Hepatocyte (in vitro differentiated cells): ENCODE results near the gene PCDHGB3. TPM values are rescaled to one million over a fixed set of nuclear protein-coding genes. Genes with fewer than 3 reads are reported as not detected.
"Not testable (repeated sequence)": the region's sequence is repeated elsewhere in the genome, so short reads cannot be mapped to it uniquely, and the experiment has no call there.

Experiments
- DNase-seq: peaks from one replicate; pipeline ENCODE4 v3.0.0-alpha.2; 2016; ENCODE audit warnings: low spot score
- H2AFZ ChIP-seq: fragments of 200-600 bp; sonication (generic); 2 replicates; pipeline ENCODE4 v1.6.0; 2016; ENCODE audit warnings: antibody characterized with exemption, mild to moderate bottlenecking
- H3K27ac ChIP-seq: fragments of 200-600 bp; sonication (generic); 2 replicates; pipeline ENCODE4 v1.5.1; 2016; ENCODE audit warnings: mild to moderate bottlenecking
- H3K27me3 ChIP-seq: fragments of 200-600 bp; sonication (generic); 2 replicates; pipeline ENCODE4 v1.6.1; 2016
- H3K36me3 ChIP-seq: fragments of 200-600 bp; sonication (generic); replicated peaks from 2 replicates; pipeline ENCODE4 v1.5.1; 2016; ENCODE audit warnings: low read depth; ENCODE audit not compliant: insufficient read depth
- H3K4me1 ChIP-seq: fragments of 200-600 bp; sonication (generic); 2 replicates; pipeline ENCODE4 v1.5.1; 2016; ENCODE audit warnings: mild to moderate bottlenecking, moderate library complexity; ENCODE audit not compliant: insufficient read depth
- H3K4me2 ChIP-seq: fragments of 200-600 bp; sonication (generic); 2 replicates; pipeline ENCODE4 v1.6.0; 2016
- H3K4me3 ChIP-seq: fragments of 200-600 bp; sonication (generic); 2 replicates; pipeline ENCODE4 v1.5.1; 2016; ENCODE audit warnings: mild to moderate bottlenecking
- H3K79me2 ChIP-seq: fragments of 200-600 bp; sonication (generic); 2 replicates; pipeline ENCODE4 v1.6.0; 2017; ENCODE audit warnings: mild to moderate bottlenecking
- H3K9me2 ChIP-seq: fragments of 200-600 bp; sonication (generic); replicated peaks from 2 replicates; pipeline ENCODE4 v1.6.0; 2017; ENCODE audit warnings: mild to moderate bottlenecking; ENCODE audit not compliant: insufficient read depth
- H3K9me3 ChIP-seq: fragments of 200-600 bp; sonication (generic); 2 replicates; pipeline ENCODE4 v1.5.1; 2016; ENCODE audit warnings: low read depth, mild to moderate bottlenecking
- H4K20me1 ChIP-seq: fragments of 200-600 bp; sonication (generic); 2 replicates; pipeline ENCODE4 v1.6.0; 2016; ENCODE audit warnings: mild to moderate bottlenecking; ENCODE audit not compliant: insufficient read depth, poor library complexity, severe bottlenecking
- CTCF ChIP-seq: fragments of 200-600 bp; sonication (generic); IDR thresholded peaks from 2 replicates; pipeline ENCODE4 v1.5.1; 2016; ENCODE audit warnings: antibody characterized with exemption, mild to moderate bottlenecking; ENCODE audit not compliant: poor library complexity
- EZH2 ChIP-seq: fragments of 200-600 bp; sonication (generic); IDR thresholded peaks from 2 replicates; pipeline ENCODE4 v1.6.1; 2016; ENCODE audit warnings: antibody characterized with exemption, mild to moderate bottlenecking, borderline replicate concordance
- EZH2phosphoT487 ChIP-seq: fragments of 200-600 bp; sonication (generic); IDR thresholded peaks from one replicate; pipeline ENCODE4 v1.6.1; 2018; ENCODE audit warnings: antibody characterized with exemption, mild to moderate bottlenecking, low read depth, moderate library complexity; ENCODE audit not compliant: unreplicated experiment, severe bottlenecking
- WGBS: methylation state at CpG from one replicate; pipeline ENCODE4 v1.1.6; 2016; ENCODE audit warnings: low lambda C conversion rate; ENCODE audit errors: missing lambda C conversion rate; 5-methylcytosine and 5-hydroxymethylcytosine counted together
- polyA plus RNA-seq: library from polyadenylated mRNA; unstranded; fragments of >200 nt; fragmentation: Nextera tagmentation; extraction: Ambion mirVana; gene quantifications from 2 replicates; pipeline ENCODE4 v1.2.1, GENCODE V29; 2016
- total RNA-seq: library from RNA; depleted of rRNA; stranded (reverse); fragments of >200 nt; gene quantifications from 2 replicates; pipeline ENCODE4 v1.2.3, GENCODE V29; 2014

The PCDHGB3 gene
- total and polyA plus RNA-seq, 2 experiments from 2014 or later, result not detected

GRCh38 chr5:141412854-141413539, 43.0 kb downstream of the PCDHGB3 start, which contains the start of gene PCDHGA10:
Gene PCDHGA10 (plus strand): TSS chr5:141412987. CDS start chr5:141413176, 189 bp downstream.
- 49% methylated on average over 31 of the region's 31 CpGs for WGBS
- Histone ChIP-seq H3K4me1 (no peaks in the 10 kb centered on the region), H2AFZ (peak within 1 kb of the TSS; percentile 53), H3K4me3 (peak within 1 kb of the TSS; percentile 44), H3K27ac (peak within 1 kb of the TSS; percentile 54), H3K27me3 (no peaks in the 10 kb centered on the region), H3K9me3 (peaks cover 44% of the 10 kb centered on the region), H3K36me3 (peaks cover 4% of the 10 kb centered on the region), H3K79me2 (peaks cover 25% of the 10 kb centered on the region), H4K20me1 (no peaks in the 10 kb centered on the region), H3K4me2 (peak within 1 kb of the TSS; percentile 73), H3K9me2 (no peaks in the 10 kb centered on the region)
- DNase-seq, result peak; percentile 74
- TF ChIP-seq CTCF, result peak; percentile 49
- no peak for TF ChIP-seq EZH2phosphoT487

- H3K9me3 ChIP-seq, result peaks cover 49% of the 10 kb centered on the region
- DNase-seq, result no peak
- no peaks in the 10 kb centered on the region for H3K9me2 ChIP-seq
- no peak for TF ChIP-seq EZH2
- TF ChIP-seq EZH2phosphoT487, result no peak
- no peak for TF ChIP-seq CTCF
- H3K4me1 ChIP-seq, result no peaks in the 10 kb centered on the region
- peaks cover 4% of the 10 kb centered on the region for H3K36me3 ChIP-seq
- H2AFZ ChIP-seq, result peak overlapping the region; percentile 53
- WGBS, result 74% methylated on average over 25 of the region's 25 CpGs
- H3K79me2 ChIP-seq, result peaks cover 24% of the 10 kb centered on the region
- H3K27me3 ChIP-seq, result no peaks in the 10 kb centered on the region
- H3K4me3 ChIP-seq, result peak overlapping the region; percentile 4
- H3K27ac ChIP-seq, result no peak overlapping the region
- peak overlapping the region; percentile 73 for H3K4me2 ChIP-seq
- H4K20me1 ChIP-seq, result no peaks in the 10 kb centered on the region
Observed at GRCh38 chr5:141413540-141414069, 43.6 kb downstream of the PCDHGB3 start.

GRCh38 chr5:141414548-141415274, 44.7 kb downstream of the PCDHGB3 start:
- not testable (repeated sequence) for DNase-seq, H3K27me3 ChIP-seq, H3K4me3 ChIP-seq, H3K4me2 ChIP-seq, H3K9me2 ChIP-seq, H3K36me3 ChIP-seq, H3K27ac ChIP-seq, H2AFZ ChIP-seq, H4K20me1 ChIP-seq, H3K4me1 ChIP-seq
- H3K79me2 ChIP-seq, result peaks cover 16% of the 10 kb centered on the region
- WGBS, result 99% methylated on average over 43 of the region's 46 CpGs
- H3K9me3 ChIP-seq, result peaks cover 49% of the 10 kb centered on the region

GRCh38 chr5:141415275-141415618, 45.2 kb downstream of the PCDHGB3 start:
- not testable (repeated sequence) for H3K9me2 ChIP-seq, H3K4me3 ChIP-seq, H3K4me2 ChIP-seq, H2AFZ ChIP-seq, H3K36me3 ChIP-seq, DNase-seq, H3K27ac ChIP-seq, H3K27me3 ChIP-seq, H3K4me1 ChIP-seq, H4K20me1 ChIP-seq
- Histone ChIP-seq H3K9me3 (peaks cover 52% of the 10 kb centered on the region), H3K79me2 (peaks cover 17% of the 10 kb centered on the region)
- WGBS, result over 99% methylated on average over 22 of the region's 24 CpGs
